Kidney (tissue), 14 donors: Measurements from ENCODE around the gene IQCC. TPM values are rescaled to one million over a fixed set of nuclear protein-coding genes. Genes with fewer than 3 reads are reported as not detected.

Source experiments
- DNase-seq, 5 donors: peaks; one replicate each; pipeline ENCODE4 v3.0.0-alpha.2; 2013 to 2020
- FAIRE-seq: peaks from 2 replicates; lab custom pipeline; 2012; peaks lifted over from hg19 to GRCh38; lab: Jason Lieb, UNC
- H3K27ac ChIP-seq, 2 donors: one replicate each; pipeline ENCODE4 v1.7.0; 2013; ENCODE audit warnings: low read depth in 2 of 2, low read length in 2 of 2, inconsistent platforms in 1 of 2
- H3K27me3 ChIP-seq: one replicate; pipeline ENCODE4 v1.7.1; 2013; ENCODE audit warnings: low read length, inconsistent platforms; ENCODE audit not compliant: control insufficient read depth, insufficient read depth
- H3K36me3 ChIP-seq, 3 donors: one replicate each; pipeline versions ENCODE4 v1.7.0 to v1.7.1; 2013; ENCODE audit warnings: low read length in 3 of 3, control low read depth in 1 of 3, inconsistent platforms in 1 of 3; ENCODE audit not compliant: insufficient read depth in 3 of 3, control insufficient read depth in 2 of 3
- H3K4me1 ChIP-seq, 3 donors: one replicate each; pipeline versions ENCODE4 v1.7.0 to v1.7.1; 2013; ENCODE audit warnings: low read length in 3 of 3, inconsistent platforms in 1 of 3, low read depth in 1 of 3; ENCODE audit not compliant: control insufficient read depth in 2 of 3, insufficient read depth in 2 of 3
- H3K4me3 ChIP-seq, 3 donors: one replicate each; pipeline versions ENCODE4 v1.7.0 to v1.8.1; 2013; ENCODE audit warnings: low read length in 3 of 3, control low read depth in 1 of 3, inconsistent platforms in 1 of 3
- H3K9ac ChIP-seq, 3 donors: one replicate each; pipeline versions ENCODE4 v1.7.0 to v1.7.1; 2013; ENCODE audit warnings: low read length in 3 of 3, control low read depth in 1 of 3, inconsistent platforms in 1 of 3
- H3K9me3 ChIP-seq, 3 donors: one replicate each; pipeline versions ENCODE4 v1.7.0 to v1.7.1; 2013; ENCODE audit warnings: low read length in 3 of 3, control low read depth in 1 of 3, inconsistent platforms in 1 of 3; ENCODE audit not compliant: control insufficient read depth in 2 of 3, insufficient read depth in 1 of 3
- CTCF ChIP-seq: IDR thresholded peaks from 3 replicates; pipeline ENCODE4 v1.5.1; 2012; ENCODE audit warnings: mild to moderate bottlenecking, moderate library complexity, borderline replicate concordance; ENCODE audit not compliant: insufficient read depth; ENCODE audit errors: extremely low read depth
- intact Hi-C: fragments of 100-400 bp; cut with DNase I; formaldehyde crosslinking; loops from one replicate; pipeline ENCODE4 v1.11.1; 2022
- polyA plus RNA-seq: library from polyadenylated mRNA; stranded (reverse); fragments of 350-450 nt; fragmentation: Illumina TruSeq; extraction: RNeasy Lipid Tissue Mini Kit (QIAGEN cat#74804); gene quantifications from one replicate; pipeline ENCODE4 v1.2.3, GENCODE V29; 2014; ENCODE audit warnings: low read depth, low replicate concordance; ENCODE audit not compliant: insufficient read depth
- total RNA-seq: library from RNA; stranded (reverse); fragmentation: NEBNext Ultra II Directional; extraction: Animal tissue kit (Norgen Biotek cat#: 25700); gene quantifications from one replicate; pipeline ENCODE4 v1.2.1, GENCODE V29; 2021
- donor health status: control.
- donor health status: control.
- donor health status: control.
- donor health status: control.
- donor health status: control.
- donor health status: DM: yes; HTN: yes; CAD: no.
- donor health status: Normal renal cell carcinoma (clear cell type).

Gene IQCC
- total and polyA plus RNA-seq, 2 donors from 2014 or later, result 3.4 to 3.5 TPM

DNA sequence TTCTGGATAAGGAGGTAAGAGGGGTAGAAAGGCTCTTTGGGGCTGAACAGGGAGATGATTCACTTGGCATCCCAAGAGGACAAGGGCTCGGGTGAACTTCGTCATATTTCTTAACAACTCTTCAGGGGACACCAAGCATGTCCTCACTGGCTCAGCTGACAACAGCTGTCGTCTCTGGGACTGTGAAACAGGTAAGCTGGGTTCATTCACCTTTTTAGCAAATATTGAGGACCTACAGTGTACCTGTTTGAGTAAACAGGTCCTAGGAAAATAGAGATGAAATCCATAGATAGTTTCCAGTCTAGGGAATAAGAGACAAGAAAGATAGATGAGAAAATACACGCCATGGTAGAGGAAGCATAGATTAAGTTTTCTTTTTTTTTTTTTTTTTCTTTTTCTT is 18.8 kb downstream of the IQCC start:
- peaks cover 4 to 29% (median 25%) of the 10 kb centered on the region in 3 donors for H3K36me3 ChIP-seq
- DNase-seq, result no peak
- H3K4me3 ChIP-seq, result no peak overlapping the region
- no peak for TF ChIP-seq CTCF
- no peaks in the 10 kb centered on the region for H3K9me3 ChIP-seq
- H3K27ac ChIP-seq, result no peak overlapping the region
- H3K9ac ChIP-seq, result no peak overlapping the region
- H3K4me1 ChIP-seq, result peaks cover 6 to 28% (median 22%) of the 10 kb centered on the region in 3 donors
- no peak for FAIRE-seq
- intact Hi-C loops, result no loop called here
- no peaks in the 10 kb centered on the region for H3K27me3 ChIP-seq

DNA sequence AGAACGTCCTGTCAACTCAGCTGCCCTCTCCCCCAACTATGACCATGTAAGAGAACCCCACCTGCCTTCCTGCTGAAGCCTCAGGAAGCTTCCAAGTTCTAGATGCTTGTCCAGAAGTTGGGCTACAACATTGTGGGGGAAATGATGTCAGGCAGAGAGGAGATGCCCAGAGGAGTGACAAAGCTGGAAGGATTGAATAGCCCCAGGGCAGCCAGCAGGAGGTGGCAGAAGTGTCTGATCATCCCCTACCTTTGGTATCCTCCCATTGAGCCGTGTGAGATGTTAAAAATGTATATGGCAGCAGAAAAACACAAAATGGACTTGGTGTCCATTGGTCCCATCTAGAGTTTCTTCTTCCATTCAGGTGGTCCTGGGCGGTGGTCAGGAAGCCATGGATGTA is 23.3 kb downstream of the IQCC start:
- peaks cover 2 to 37% (median 31%) of the 10 kb centered on the region in 3 donors for H3K36me3 ChIP-seq
- H3K4me1 ChIP-seq, result peaks cover 0 to 3% (median 0%) of the 10 kb centered on the region in 3 donors
- no peak overlapping the region for H3K27ac ChIP-seq
- H3K4me3 ChIP-seq, result no peak overlapping the region
- FAIRE-seq (no peak), DNase-seq (no peak)
- no peak overlapping the region for H3K9ac ChIP-seq
- H3K9me3 ChIP-seq, result no peaks in the 10 kb centered on the region
- no peak for TF ChIP-seq CTCF
- intact Hi-C loops, result no loop called here
- no peaks in the 10 kb centered on the region for H3K27me3 ChIP-seq

- FAIRE-seq, result no peak
- intact Hi-C loops, result no loop called here
- H3K4me3 ChIP-seq, result no peak overlapping the region
Observed at GRCh38 chr1:32231843-32232432, 26.5 kb downstream of the IQCC start.

More at GRCh38 chr1:32231843-32232432, 26.5 kb downstream of the IQCC start:
- no peak for DNase-seq
- Histone ChIP-seq H3K27ac (no peak overlapping the region), H3K9ac (no peak overlapping the region), H3K27me3 (no peaks in the 10 kb centered on the region), H3K36me3 (peaks cover 0 to 26% (median 20%) of the 10 kb centered on the region in 3 donors), H3K4me1 (no peaks in the 10 kb centered on the region), H3K9me3 (no peaks in the 10 kb centered on the region)
- TF ChIP-seq CTCF, result no peak
